GM12891 (cell line): ENCODE measurements around the gene ATXN7L1.

ENCODE experiments used
- DNase-seq: peaks from one replicate; pipeline ENCODE4 v3.0.0; 2011; ENCODE audit warnings: low spot score; ENCODE audit not compliant: insufficient read length
- FAIRE-seq: peaks from 2 replicates; lab custom pipeline; 2011; peaks lifted over from hg19 to GRCh38; lab: Jason Lieb, UNC
- PAX5 ChIP-seq: IDR thresholded peaks from 2 replicates; pipeline ENCODE4 v1.6.1; 2011; ENCODE audit warnings: low read length, moderate library complexity, mild to moderate bottlenecking; ENCODE audit not compliant: insufficient read depth, severe bottlenecking
- POLR2A ChIP-seq: IDR thresholded peaks from 2 replicates; pipeline ENCODE4 v1.6.1; 2011; ENCODE audit warnings: low read depth, low read length, control low read depth
- POLR2AphosphoS5 ChIP-seq: IDR thresholded peaks from 2 replicates; pipeline ENCODE4 v1.6.1; 2011; ENCODE audit warnings: low read depth, low read length, control low read depth
- POU2F2 ChIP-seq: IDR thresholded peaks from 2 replicates; pipeline ENCODE4 v1.6.1; 2011; ENCODE audit warnings: low read depth, mild to moderate bottlenecking, control low read depth, low read length, moderate library complexity
- SPI1 ChIP-seq: IDR thresholded peaks from 2 replicates; pipeline ENCODE4 v1.6.1; 2011; ENCODE audit warnings: low read depth, low read length, control low read depth
- TAF1 ChIP-seq: IDR thresholded peaks from 2 replicates; pipeline ENCODE4 v1.6.1; 2011; ENCODE audit warnings: low read depth, low read length, control low read depth

ATXN7L1 gene

GRCh38 chr7:105691680-105692564 lies 184.5 kb downstream of the ATXN7L1 start:
- no peak for TF ChIP-seq TAF1
- TF ChIP-seq PAX5: no peak
- peak; percentile 37; the same call in 1 of the 2 replicates for TF ChIP-seq SPI1
- DNase-seq (no peak), FAIRE-seq (peak; percentile 71)

- TF ChIP-seq POU2F2: no peak
- TF ChIP-seq POLR2A: no peak
- TF ChIP-seq SPI1: no peak
- TF ChIP-seq POLR2AphosphoS5: no peak
- TF ChIP-seq PAX5: no peak
- TF ChIP-seq TAF1: no peak
- no peak for FAIRE-seq
- DNase-seq: no peak
Observed at GRCh38 chr7:105691082-105691679, 185.2 kb downstream of the ATXN7L1 start.

GRCh38 chr7:105690325-105690945 lies 186.0 kb downstream of the ATXN7L1 start:
- DNase-seq (no peak), FAIRE-seq (no peak)
- no peak for TF ChIP-seq POLR2AphosphoS5
- TF ChIP-seq TAF1: no peak
- TF ChIP-seq SPI1: no peak
- no peak for TF ChIP-seq POLR2A
- no peak for TF ChIP-seq PAX5
- TF ChIP-seq POU2F2: no peak

GRCh38 chr7:105689067-105689819 lies 187.2 kb downstream of the ATXN7L1 start:
- no peak for TF ChIP-seq SPI1
- TF ChIP-seq POLR2AphosphoS5: no peak
- TF ChIP-seq POU2F2: no peak
- TF ChIP-seq POLR2A: no peak
- no peak for TF ChIP-seq TAF1
- no peak for TF ChIP-seq PAX5
- FAIRE-seq (no peak), DNase-seq (no peak)

- FAIRE-seq (no peak), DNase-seq (no peak)
- TF ChIP-seq POU2F2 (no peak), PAX5 (no peak), POLR2A (no peak), TAF1 (no peak), POLR2AphosphoS5 (no peak), SPI1 (no peak)
Observed at GRCh38 chr7:105688617-105689016, 187.8 kb downstream of the ATXN7L1 start.

GRCh38 chr7:105685161-105685560 lies 191.2 kb downstream of the ATXN7L1 start:
- TF ChIP-seq TAF1 (no peak), PAX5 (no peak), SPI1 (no peak), POU2F2 (no peak), POLR2A (no peak), POLR2AphosphoS5 (no peak)
- no peak for FAIRE-seq
- no peak for DNase-seq

- FAIRE-seq (no peak), DNase-seq (no peak)
- TF ChIP-seq POU2F2 (no peak), POLR2A (no peak)
Observed at GRCh38 chr7:105682341-105683060, 193.9 kb downstream of the ATXN7L1 start.

- DNase-seq (no peak), FAIRE-seq (no peak)
- no peak for TF ChIP-seq PAX5
- TF ChIP-seq POLR2AphosphoS5: no peak
- no peak for TF ChIP-seq TAF1
- TF ChIP-seq POU2F2: no peak
- no peak for TF ChIP-seq SPI1
- no peak for TF ChIP-seq POLR2A
Observed at GRCh38 chr7:105680505-105681187, 195.8 kb downstream of the ATXN7L1 start.
